Measurements from ENCODE around the gene RBM5.
A peak's percentile ranks its signal among the peaks of the same experiment; 100 is the strongest.

RBM5 gene

DNA sequence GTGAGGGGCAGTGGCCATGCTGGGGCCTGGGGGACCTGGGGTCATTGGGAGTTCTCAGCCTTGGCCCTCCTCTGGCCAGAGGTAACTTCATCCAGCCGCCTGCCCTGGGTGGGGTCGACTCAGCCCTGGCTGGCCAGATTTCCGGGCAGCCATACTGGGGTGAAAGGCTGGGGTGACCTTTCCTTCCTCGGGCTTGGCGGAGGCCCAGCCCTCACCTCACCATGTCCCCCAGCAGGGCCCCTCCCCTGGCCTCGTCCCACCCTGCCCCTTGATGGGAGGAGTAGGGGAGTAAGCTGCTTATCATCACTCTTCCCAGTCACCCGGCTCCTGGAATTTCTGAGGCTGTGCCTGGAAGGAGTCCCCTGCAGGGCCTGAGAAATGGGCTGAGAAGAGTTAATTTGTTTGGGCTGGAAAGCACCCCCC lies 71.9 kb downstream of the RBM5 start (continued):
- TF ChIP-seq ZNF274 (IDR thresholded peaks at IDR 0.05; ENCODE audit: low read length) = no peak
- no peak for TF ChIP-seq ZNF274 (tag by site-specific recombination; IDR thresholded peaks at IDR 0.05; ENCODE audit: borderline replicate concordance)

- Histone ChIP-seq H3K4me1 (ENCODE audit: control insufficient read depth, insufficient read depth, low read length) (peaks cover 4% of the 10 kb centered on the region; the same call in 1 of the 2 replicates), H3K9me3 (ENCODE audit: control insufficient read depth, insufficient read depth, low read depth, low read length) (no peaks in the 10 kb centered on the region), H3K27ac (ENCODE audit: extremely low read depth, low read depth, low read length) (no peak overlapping the region), H3K36me3 (ENCODE audit: control insufficient read depth in 2 of 2, insufficient read depth in 1 of 2, low read length in 2 of 2) (peaks cover 0 to 58% of the 10 kb centered on the region in 2 experiments; a peak in 1 of 3 replicates), H3K4me3 (ENCODE audit: low read depth, low read length) (no peak overlapping the region)
- TF ChIP-seq ZNF623 (tag by site-specific recombination; IDR thresholded peaks at IDR 0.05) (peak; percentile 54), SCRT1 (tag by site-specific recombination; IDR thresholded peaks at IDR 0.05; ENCODE audit: borderline replicate concordance) (no peak), KLF1 (tag by site-specific recombination; IDR thresholded peaks at IDR 0.05) (peak; percentile 97), SETDB1 (IDR thresholded peaks at IDR 0.05; ENCODE audit: insufficient read length, low read length) (no peak), ZNF830 (tag by site-specific recombination; IDR thresholded peaks at IDR 0.05; ENCODE audit: low read depth) (no peak)
- ChIA-PET POLR2A (no interaction called here), CTCF (interaction anchor here (0.6 kb wide), 1 partner anchor 40 kb away, joined by 3 read pairs; no protein-coding TSS in a partner anchor)
These were observed 72.6 kb downstream of the RBM5 start for GRCh38 chr3:50161320-50161719.

GRCh38 chr3:50162034-50162883 lies 73.5 kb downstream of the RBM5 start:
- Histone ChIP-seq H3K4me3 (ENCODE audit: low read depth, low read length) (no peak overlapping the region), H3K27ac (ENCODE audit: extremely low read depth, low read depth, low read length) (no peak overlapping the region), H3K36me3 (ENCODE audit: control insufficient read depth in 2 of 2, insufficient read depth in 1 of 2, low read length in 2 of 2) (peaks cover 0 to 58% of the 10 kb centered on the region in 2 experiments; a peak in 1 of 3 replicates), H3K4me1 (ENCODE audit: control insufficient read depth, insufficient read depth, low read length) (peaks cover 10% of the 10 kb centered on the region), H3K9me3 (ENCODE audit: control insufficient read depth, insufficient read depth, low read depth, low read length) (no peaks in the 10 kb centered on the region)
- peak; percentile 68 for TF ChIP-seq GLIS1 (tag by site-specific recombination; IDR thresholded peaks at IDR 0.05)
- TF ChIP-seq ZIC2 (tag by site-specific recombination; IDR thresholded peaks at IDR 0.05) = peak; percentile 80
- no peak for TF ChIP-seq ZNF148 (tag by site-specific recombination; IDR thresholded peaks at IDR 0.05; ENCODE audit: borderline replicate concordance)
- ChIA-PET CTCF (no interaction called here), POLR2A (no interaction called here)

DNA sequence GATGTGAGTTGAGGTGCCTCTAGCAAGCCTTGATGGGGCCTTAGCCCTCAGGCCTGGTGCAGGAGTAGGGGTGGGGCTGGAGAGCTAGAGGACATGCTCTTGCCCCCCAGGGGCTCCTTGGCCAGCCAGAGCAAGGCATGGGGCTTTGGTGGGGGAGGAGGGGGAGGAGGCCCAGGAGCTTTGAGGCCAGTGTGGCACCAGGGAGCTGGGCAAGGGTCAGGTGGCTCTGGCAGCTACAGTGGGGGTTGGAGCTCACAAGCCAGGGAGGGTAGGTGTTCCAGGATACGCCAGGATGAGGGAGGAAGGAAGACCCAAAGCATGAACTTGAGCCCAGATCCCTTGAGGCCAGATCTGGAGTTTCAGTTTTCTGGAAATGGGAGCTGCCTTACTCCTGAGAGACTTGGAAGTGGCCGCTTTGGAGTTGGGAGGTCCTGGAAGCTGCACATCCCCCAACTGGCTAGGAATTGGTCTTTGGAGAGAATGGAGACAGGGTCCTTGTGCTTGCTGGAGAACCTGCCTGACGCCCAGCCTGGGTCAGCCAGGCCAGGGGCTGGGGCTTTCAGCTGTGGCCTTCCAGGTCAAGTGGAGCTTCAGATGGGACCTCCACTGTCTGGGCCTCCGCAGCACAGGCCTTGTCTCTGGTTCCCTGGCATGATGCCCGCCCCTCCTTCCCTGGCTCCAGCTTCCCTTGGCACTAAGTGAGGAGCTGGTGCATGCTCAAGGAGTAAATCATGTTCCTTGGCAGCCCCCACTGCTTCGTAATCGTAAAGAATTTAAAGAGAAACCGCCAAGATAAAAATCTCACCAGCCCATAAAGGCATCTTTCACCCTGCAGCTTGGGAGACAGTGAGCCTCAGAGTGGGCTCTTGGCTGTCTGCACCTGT lies 75.1 kb downstream of the RBM5 start:
- Histone ChIP-seq H3K4me1 (ENCODE audit: control insufficient read depth, insufficient read depth, low read length) (peaks cover 10% of the 10 kb centered on the region), H3K9me3 (ENCODE audit: control insufficient read depth, insufficient read depth, low read depth, low read length) (no peaks in the 10 kb centered on the region), H3K4me3 (ENCODE audit: low read depth, low read length) (no peak overlapping the region), H3K27ac (ENCODE audit: extremely low read depth, low read depth, low read length) (no peak overlapping the region), H3K36me3 (ENCODE audit: control insufficient read depth in 2 of 2, insufficient read depth in 1 of 2, low read length in 2 of 2) (peaks cover 0 to 60% of the 10 kb centered on the region in 2 experiments; a peak in 1 of 3 replicates)
- TF ChIP-seq ZBTB48 (tag by site-specific recombination; IDR thresholded peaks at IDR 0.05) (0 out of 2 replicates have a peak, but pooled peaks have one; percentile 15), GLIS1 (tag by site-specific recombination; IDR thresholded peaks at IDR 0.05) (peak; percentile 77), GLIS2 (tag by site-specific recombination; IDR thresholded peaks at IDR 0.05) (0 out of 2 replicates have a peak, but pooled peaks have one; percentile 14), ZNF311 (tag by site-specific recombination; IDR thresholded peaks at IDR 0.05; ENCODE audit: borderline replicate concordance) (no peak), ZBTB17 (tag by site-specific recombination; IDR thresholded peaks at IDR 0.05) (0 out of 2 replicates have a peak, but pooled peaks have one; percentile 25), ZNF501 (tag by site-specific recombination; IDR thresholded peaks at IDR 0.05) (no peak)
- TF ChIP-seq, protein P1, sequence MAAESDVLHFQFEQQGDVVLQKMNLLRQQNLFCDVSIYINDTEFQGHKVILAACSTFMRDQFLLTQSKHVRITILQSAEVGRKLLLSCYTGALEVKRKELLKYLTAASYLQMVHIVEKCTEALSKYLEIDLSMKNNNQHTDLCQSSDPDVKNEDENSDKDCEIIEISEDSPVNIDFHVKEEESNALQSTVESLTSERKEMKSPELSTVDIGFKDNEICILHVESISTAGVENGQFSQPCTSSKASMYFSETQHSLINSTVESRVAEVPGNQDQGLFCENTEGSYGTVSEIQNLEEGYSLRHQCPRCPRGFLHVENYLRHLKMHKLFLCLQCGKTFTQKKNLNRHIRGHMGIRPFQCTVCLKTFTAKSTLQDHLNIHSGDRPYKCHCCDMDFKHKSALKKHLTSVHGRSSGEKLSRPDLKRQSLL (tag by site-specific recombination; IDR thresholded peaks at IDR 0.05) = peak; percentile 43; the same call in 1 of the 2 replicates
- POLR2A ChIA-PET = no interaction called here
- CTCF ChIA-PET = interaction anchor here (2.0 kb wide), 1 partner anchor 31 kb away, joined by 5 read pairs; no protein-coding TSS in a partner anchor

Data from HEK293 (cell line).